ENCODE results near the gene MTRF1.

Gene MTRF1

GRCh38 chr13:41199526-41199925 lies 63.9 kb downstream of the MTRF1 start:
- Histone ChIP-seq H3K27ac (replicated peaks) (no peak overlapping the region), H3K4me3 (replicated peaks; ENCODE audit: insufficient read depth, low read length) (no peak overlapping the region), H3K27me3 (ENCODE audit: insufficient read depth, poor library complexity, severe bottlenecking) (no peaks in the 10 kb centered on the region)
- DNase-seq (ENCODE audit: low read depth in 1 of 2, low spot score in 1 of 2), result peak in 1 of 2 experiments; percentile 72
- peak; percentile 29; the same call in 1 of the 2 replicates for TF ChIP-seq SPI1 (IDR thresholded peaks at IDR 0.05; ENCODE audit: borderline replicate concordance, low read depth)
- no peak for TF ChIP-seq POLR2AphosphoS5 (IDR thresholded peaks at IDR 0.05; ENCODE audit: low read depth)

GRCh38 chr13:41199079-41199478 lies 64.3 kb downstream of the MTRF1 start:
- H3K27ac ChIP-seq (replicated peaks), result 0 out of 2 replicates have a peak overlapping the region, but pooled peaks have one; percentile 3
- DNase-seq (ENCODE audit: low read depth in 1 of 2, low spot score in 1 of 2), result no peak
- TF ChIP-seq REST (IDR thresholded peaks at IDR 0.05; ENCODE audit: insufficient replicate concordance, low read depth) (no peak), SPI1 (IDR thresholded peaks at IDR 0.05; ENCODE audit: borderline replicate concordance, low read depth) (no peak), POLR2AphosphoS5 (IDR thresholded peaks at IDR 0.05; ENCODE audit: low read depth) (no peak), CTCF (IDR thresholded peaks at IDR 0.05; ENCODE audit: insufficient read depth, low read length) (no peak), GABPA (IDR thresholded peaks at IDR 0.05; ENCODE audit: low read depth) (no peak)

GRCh38 chr13:41196620-41197019 lies 66.8 kb downstream of the MTRF1 start:
- DNase-seq (ENCODE audit: low read depth in 1 of 2, low spot score in 1 of 2), result no peak
- TF ChIP-seq POLR2AphosphoS5 (IDR thresholded peaks at IDR 0.05; ENCODE audit: low read depth), result no peak
- no peak for TF ChIP-seq SPI1 (IDR thresholded peaks at IDR 0.05; ENCODE audit: borderline replicate concordance, low read depth)
- no peak for TF ChIP-seq GABPA (IDR thresholded peaks at IDR 0.05; ENCODE audit: low read depth)
- no peak for TF ChIP-seq REST (IDR thresholded peaks at IDR 0.05; ENCODE audit: insufficient replicate concordance, low read depth)
- TF ChIP-seq CTCF (IDR thresholded peaks at IDR 0.05; ENCODE audit: insufficient read depth, low read length), result no peak
- H3K27ac ChIP-seq (replicated peaks), result no peak overlapping the region
- H3K27me3 ChIP-seq (ENCODE audit: insufficient read depth, poor library complexity, severe bottlenecking), result no peaks in the 10 kb centered on the region
- H3K4me3 ChIP-seq (replicated peaks; ENCODE audit: insufficient read depth, low read length), result no peak overlapping the region

More at GRCh38 chr13:41199079-41199478, 64.3 kb downstream of the MTRF1 start:
- Histone ChIP-seq H3K27me3 (ENCODE audit: insufficient read depth, poor library complexity, severe bottlenecking) (no peaks in the 10 kb centered on the region), H3K4me3 (replicated peaks; ENCODE audit: insufficient read depth, low read length) (no peak overlapping the region)

GRCh38 chr13:41196011-41196410 lies 67.4 kb downstream of the MTRF1 start:
- TF ChIP-seq GABPA (IDR thresholded peaks at IDR 0.05; ENCODE audit: low read depth) (no peak), CTCF (IDR thresholded peaks at IDR 0.05; ENCODE audit: insufficient read depth, low read length) (no peak), REST (IDR thresholded peaks at IDR 0.05; ENCODE audit: insufficient replicate concordance, low read depth) (no peak), POLR2AphosphoS5 (IDR thresholded peaks at IDR 0.05; ENCODE audit: low read depth) (no peak), SPI1 (IDR thresholded peaks at IDR 0.05; ENCODE audit: borderline replicate concordance, low read depth) (no peak)
- Histone ChIP-seq H3K27ac (replicated peaks) (no peak overlapping the region), H3K4me3 (replicated peaks; ENCODE audit: insufficient read depth, low read length) (no peak overlapping the region), H3K27me3 (ENCODE audit: insufficient read depth, poor library complexity, severe bottlenecking) (no peaks in the 10 kb centered on the region)
- DNase-seq (ENCODE audit: low read depth in 1 of 2, low spot score in 1 of 2), result no peak
